Urinary bladder (tissue), 4 donors: ENCODE data around the gene CUEDC2. TPM values are rescaled to one million over a fixed set of nuclear protein-coding genes. Genes with fewer than 3 reads are reported as not detected.

Experiments used
- DNase-seq: peaks from one replicate; pipeline ENCODE4 v3.0.0-alpha.2; 2015; ENCODE audit errors: extremely low spot score
- H3K27ac ChIP-seq: one replicate; pipeline ENCODE4 v1.5.1; 2013; ENCODE audit warnings: low read depth, mild to moderate bottlenecking, moderate library complexity
- H3K36me3 ChIP-seq: one replicate; pipeline ENCODE4 v1.6.1; 2013; ENCODE audit warnings: mild to moderate bottlenecking, moderate library complexity; ENCODE audit not compliant: insufficient read depth
- H3K4me1 ChIP-seq: one replicate; pipeline ENCODE4 v1.6.1; 2013; ENCODE audit warnings: mild to moderate bottlenecking, moderate library complexity; ENCODE audit not compliant: insufficient read depth
- H3K4me3 ChIP-seq: one replicate; pipeline ENCODE4 v1.5.1; 2013; ENCODE audit warnings: low read depth, low read length
- WGBS: extraction: QIAGEN DNeasy Blood & Tissue Kit; methylation state at CpG from one replicate; pipeline ENCODE4 v1.1.7; 2013; 5-methylcytosine and 5-hydroxymethylcytosine counted together
- polyA plus RNA-seq: library from polyadenylated mRNA; stranded (reverse); fragments of 200-250 nt; gene quantifications from one replicate; pipeline ENCODE4 v1.2.3, GENCODE V29; 2013
- small RNA-seq: library from RNA; depleted of rRNA; stranded (forward); fragments of <200 nt; gene quantifications from one replicate; pipeline ENCODE3, GENCODE V24; 2014
- total RNA-seq: library from RNA; depleted of rRNA; stranded (reverse); fragments of >200 nt; gene quantifications from one replicate; pipeline ENCODE4 v1.2.3, GENCODE V29; 2014
- donor health status: healthy with polysubstance abuse.
- donor health status: healthy.

CUEDC2 gene
- total and polyA plus RNA-seq, 2 donors = 26.9 to 77.9 TPM

DNA sequence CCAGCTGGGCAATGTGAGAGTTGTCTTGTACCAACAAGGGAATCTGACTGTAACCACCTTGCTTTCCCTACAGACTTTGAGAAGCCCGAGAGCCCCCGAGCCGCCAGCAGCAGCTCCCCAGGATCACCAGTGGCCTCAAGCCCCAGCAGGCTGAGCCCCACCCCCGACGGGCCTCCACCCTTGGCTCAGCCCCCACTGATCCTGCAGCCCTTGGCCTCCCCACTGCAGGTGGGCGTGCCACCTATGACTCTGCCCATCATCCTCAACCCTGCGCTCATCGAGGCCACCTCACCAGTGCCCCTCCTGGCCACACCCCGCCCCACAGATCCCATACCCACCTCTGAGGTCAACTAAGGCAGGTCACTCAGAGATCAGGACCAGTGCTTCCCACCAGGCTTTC, 50.4 kb downstream of the CUEDC2 start:
- H3K4me3 ChIP-seq = no peak overlapping the region
- 85% methylated on average over 9 of the region's 9 CpGs for WGBS
- H3K4me1 ChIP-seq = no peaks in the 10 kb centered on the region
- H3K36me3 ChIP-seq = peaks cover 11% of the 10 kb centered on the region
- DNase-seq = no peak
- H3K27ac ChIP-seq = no peak overlapping the region

GRCh38 chr10:102379383-102379782, 53.0 kb downstream of the CUEDC2 start:
- H3K4me3 ChIP-seq = no peak overlapping the region
- H3K4me1 ChIP-seq = no peaks in the 10 kb centered on the region
- peaks cover 11% of the 10 kb centered on the region for H3K36me3 ChIP-seq
- WGBS = 97% methylated on average over 6 of the region's 6 CpGs
- no peak for DNase-seq
- H3K27ac ChIP-seq = no peak overlapping the region

GRCh38 chr10:102376901-102377300, 55.5 kb downstream of the CUEDC2 start:
- no peak for DNase-seq
- 94% methylated on average over 12 of the region's 12 CpGs for WGBS
- Histone ChIP-seq H3K4me1 (no peaks in the 10 kb centered on the region), H3K4me3 (no peak overlapping the region), H3K36me3 (peaks cover 5% of the 10 kb centered on the region), H3K27ac (no peak overlapping the region)

GRCh38 chr10:102375867-102376266, 56.5 kb downstream of the CUEDC2 start:
- no peak for DNase-seq
- no peaks in the 10 kb centered on the region for H3K4me1 ChIP-seq
- H3K4me3 ChIP-seq = no peak overlapping the region
- WGBS = 82% methylated on average over 2 of the region's 2 CpGs
- H3K36me3 ChIP-seq = peaks cover 3% of the 10 kb centered on the region
- H3K27ac ChIP-seq = no peak overlapping the region

- WGBS = 92% methylated on average over 7 of the region's 7 CpGs
- Histone ChIP-seq H3K4me3 (no peak overlapping the region), H3K27ac (no peak overlapping the region), H3K36me3 (peaks cover 3% of the 10 kb centered on the region), H3K4me1 (no peaks in the 10 kb centered on the region)
- no peak for DNase-seq
Observed at GRCh38 chr10:102375250-102375649, 57.1 kb downstream of the CUEDC2 start.

Small RNA genes lying within 50 kb of the gene (small RNA-seq; reads per million reads assigned to genes)
- 406 reads per million, percentile 98 among the genes with 10 or more reads in this experiment for gene MIR146B

Other genes with a start within 250 kb of the CUEDC2 start
- gene ELOVL3, start 206.3 kb downstream of the CUEDC2 start, total RNA-seq = not detected
- gene ELOVL3, start 206.3 kb downstream of the CUEDC2 start, polyA plus RNA-seq = 0.29 TPM
- 0.32 TPM for gene PITX3, start 191.1 kb downstream of the CUEDC2 start, total RNA-seq
- 0.08 TPM for gene PITX3, start 191.1 kb downstream of the CUEDC2 start, polyA plus RNA-seq
- 29.3 TPM for gene GBF1, start 187.0 kb downstream of the CUEDC2 start, total RNA-seq
- 22.9 TPM for gene GBF1, start 187.0 kb downstream of the CUEDC2 start, polyA plus RNA-seq
- 11.3 TPM for gene NFKB2, start 36.9 kb downstream of the CUEDC2 start, total RNA-seq
- gene NFKB2, start 36.9 kb downstream of the CUEDC2 start, polyA plus RNA-seq = 30.8 TPM
- 38.4 TPM for gene PSD, start 13.8 kb downstream of the CUEDC2 start, total RNA-seq
- 276 TPM for gene PSD, start 13.8 kb downstream of the CUEDC2 start, polyA plus RNA-seq
- gene FBXL15, start 11.7 kb downstream of the CUEDC2 start, total RNA-seq = 2.0 TPM
- gene FBXL15, start 11.7 kb downstream of the CUEDC2 start, polyA plus RNA-seq = 36.6 TPM
- not detected for gene C10orf95, start 19.0 kb upstream of the CUEDC2 start, total RNA-seq
- 0.11 TPM for gene C10orf95, start 19.0 kb upstream of the CUEDC2 start, polyA plus RNA-seq
- 64.7 TPM for gene ACTR1A, start 70.1 kb upstream of the CUEDC2 start, total RNA-seq
- 111 TPM for gene ACTR1A, start 70.1 kb upstream of the CUEDC2 start, polyA plus RNA-seq
- 8.1 TPM for gene SUFU, start 71.4 kb upstream of the CUEDC2 start, total RNA-seq
- gene SUFU, start 71.4 kb upstream of the CUEDC2 start, polyA plus RNA-seq = 11.2 TPM
- gene TRIM8, start 211.9 kb upstream of the CUEDC2 start, total RNA-seq = 35.5 TPM
- gene TRIM8, start 211.9 kb upstream of the CUEDC2 start, polyA plus RNA-seq = 116 TPM